ENCODE measurements around the gene ITGA1.
"Not testable (repeated sequence)": the region's sequence is repeated elsewhere in the genome, so short reads cannot be mapped to it uniquely, and the experiment has no call there.

The ITGA1 gene

GRCh38 chr5:52854949-52855348 is 67.2 kb downstream of the ITGA1 start:
- H3K4me3 ChIP-seq (ENCODE audit: low read depth, low read length), result no peak overlapping the region
- no peak for DNase-seq (ENCODE audit: low read depth)
- TF ChIP-seq, protein P1, sequence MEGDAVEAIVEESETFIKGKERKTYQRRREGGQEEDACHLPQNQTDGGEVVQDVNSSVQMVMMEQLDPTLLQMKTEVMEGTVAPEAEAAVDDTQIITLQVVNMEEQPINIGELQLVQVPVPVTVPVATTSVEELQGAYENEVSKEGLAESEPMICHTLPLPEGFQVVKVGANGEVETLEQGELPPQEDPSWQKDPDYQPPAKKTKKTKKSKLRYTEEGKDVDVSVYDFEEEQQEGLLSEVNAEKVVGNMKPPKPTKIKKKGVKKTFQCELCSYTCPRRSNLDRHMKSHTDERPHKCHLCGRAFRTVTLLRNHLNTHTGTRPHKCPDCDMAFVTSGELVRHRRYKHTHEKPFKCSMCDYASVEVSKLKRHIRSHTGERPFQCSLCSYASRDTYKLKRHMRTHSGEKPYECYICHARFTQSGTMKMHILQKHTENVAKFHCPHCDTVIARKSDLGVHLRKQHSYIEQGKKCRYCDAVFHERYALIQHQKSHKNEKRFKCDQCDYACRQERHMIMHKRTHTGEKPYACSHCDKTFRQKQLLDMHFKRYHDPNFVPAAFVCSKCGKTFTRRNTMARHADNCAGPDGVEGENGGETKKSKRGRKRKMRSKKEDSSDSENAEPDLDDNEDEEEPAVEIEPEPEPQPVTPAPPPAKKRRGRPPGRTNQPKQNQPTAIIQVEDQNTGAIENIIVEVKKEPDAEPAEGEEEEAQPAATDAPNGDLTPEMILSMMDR (IDR thresholded peaks at IDR 0.05; ENCODE audit: insufficient read depth, low read depth, low read length, missing control alignments), result no peak

GRCh38 chr5:52856564-52856963 is 68.8 kb downstream of the ITGA1 start:
- DNase-seq (ENCODE audit: low read depth), result peak; percentile 8

DNA sequence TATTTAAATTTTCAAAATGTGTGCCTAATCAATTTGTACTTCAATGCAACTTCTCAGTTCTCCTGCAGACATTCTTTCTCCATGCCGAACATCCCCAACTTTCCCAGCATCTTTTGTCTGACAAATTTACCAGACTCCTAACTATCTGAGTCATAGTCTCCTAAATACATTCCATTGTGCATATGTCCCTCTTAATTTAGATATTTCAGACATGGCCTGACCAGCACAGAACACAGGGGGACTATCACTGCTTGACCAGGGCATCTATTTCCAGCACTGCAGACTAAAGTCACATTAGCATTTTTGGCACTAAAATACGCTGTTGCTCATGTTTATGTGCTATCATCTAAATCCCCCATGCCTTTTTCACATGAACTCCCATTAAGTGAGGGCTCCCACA is 71.9 kb downstream of the ITGA1 start:
- H3K4me3 ChIP-seq (ENCODE audit: low read depth, low read length), result no peak overlapping the region
- TF ChIP-seq, protein P1 (IDR thresholded peaks at IDR 0.05; ENCODE audit: insufficient read depth, low read depth, low read length, missing control alignments), result no peak
- no peak for DNase-seq (ENCODE audit: low read depth)

More at GRCh38 chr5:52856564-52856963, 68.8 kb downstream of the ITGA1 start:
- no peak overlapping the region for H3K4me3 ChIP-seq (ENCODE audit: low read depth, low read length)
- TF ChIP-seq, protein P1 (IDR thresholded peaks at IDR 0.05; ENCODE audit: insufficient read depth, low read depth, low read length, missing control alignments), result no peak

DNA sequence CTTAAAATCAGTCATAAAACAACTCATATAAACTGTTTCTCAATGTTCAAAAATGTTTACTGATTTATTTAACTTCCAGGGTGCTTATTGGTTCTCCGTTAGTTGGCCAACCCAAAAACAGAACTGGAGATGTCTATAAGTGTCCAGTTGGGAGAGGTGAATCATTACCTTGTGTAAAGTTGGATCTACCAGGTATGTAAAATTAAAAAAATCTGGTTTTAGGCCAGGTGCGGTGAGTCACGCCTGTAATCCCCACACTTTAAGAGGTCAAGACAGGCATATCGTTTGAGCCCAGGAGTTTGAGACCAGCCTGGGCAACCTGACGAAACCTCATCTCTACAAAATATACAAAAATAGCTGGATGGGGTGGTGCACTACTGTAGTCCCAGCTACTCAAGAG is 73.7 kb downstream of the ITGA1 start:
- TF ChIP-seq, protein P1 (IDR thresholded peaks at IDR 0.05; ENCODE audit: insufficient read depth, low read depth, low read length, missing control alignments), result no peak
- DNase-seq (ENCODE audit: low read depth), result no peak
- no peak overlapping the region for H3K4me3 ChIP-seq (ENCODE audit: low read depth, low read length)

DNA sequence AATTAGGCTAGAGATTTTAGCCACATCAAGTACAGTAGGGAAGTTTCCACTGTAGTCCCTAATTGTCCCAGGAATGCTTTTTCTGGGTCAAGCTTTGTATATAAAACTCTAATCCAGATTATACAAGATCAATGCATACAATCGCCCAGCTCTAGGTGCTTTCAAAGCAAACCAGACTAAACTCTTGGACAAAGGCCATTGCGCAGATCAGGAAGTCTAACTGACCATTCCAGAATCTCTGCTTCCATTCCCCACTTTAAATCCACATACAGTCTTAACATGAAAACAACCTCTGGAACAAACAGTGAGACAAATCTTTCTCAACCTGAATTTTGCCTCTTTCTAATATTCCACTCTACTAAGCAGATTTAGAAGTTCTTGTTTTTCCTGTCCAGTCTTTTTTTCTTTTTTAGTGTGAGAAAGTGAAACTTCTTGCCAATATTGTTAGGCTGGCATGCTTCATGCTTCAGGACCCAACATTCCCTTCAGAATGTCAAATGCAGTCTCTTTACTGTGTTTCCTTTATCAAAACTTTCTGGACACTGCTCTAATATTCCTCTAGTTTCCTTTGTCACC is 76.1 kb downstream of the ITGA1 start:
- no peak for DNase-seq (ENCODE audit: low read depth)
- TF ChIP-seq, protein P1 (IDR thresholded peaks at IDR 0.05; ENCODE audit: insufficient read depth, low read depth, low read length, missing control alignments), result no peak
- H3K4me3 ChIP-seq (ENCODE audit: low read depth, low read length), result no peak overlapping the region

DNA sequence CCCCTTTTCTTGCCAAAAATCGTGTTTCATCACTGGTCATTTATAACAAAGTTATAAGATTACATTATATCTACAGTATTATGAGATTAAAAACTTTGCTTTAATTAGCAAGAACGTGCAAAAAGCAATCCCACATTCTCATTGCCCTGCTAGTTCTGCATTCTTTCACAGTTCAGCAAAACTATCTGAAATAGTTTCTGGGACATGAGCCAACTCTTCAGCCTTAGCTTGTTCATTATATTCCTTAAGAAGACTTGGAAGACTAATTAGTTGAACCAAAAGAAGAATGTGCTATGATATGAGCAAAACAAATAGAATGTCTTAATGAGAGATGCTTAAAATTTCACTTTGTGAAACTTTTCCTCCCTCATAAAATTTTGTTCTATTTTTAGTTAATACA is 76.7 kb downstream of the ITGA1 start:
- no peak for DNase-seq (ENCODE audit: low read depth)
- H3K4me3 ChIP-seq (ENCODE audit: low read depth, low read length), result no peak overlapping the region
- TF ChIP-seq, protein P1 (IDR thresholded peaks at IDR 0.05; ENCODE audit: insufficient read depth, low read depth, low read length, missing control alignments), result no peak

DNA sequence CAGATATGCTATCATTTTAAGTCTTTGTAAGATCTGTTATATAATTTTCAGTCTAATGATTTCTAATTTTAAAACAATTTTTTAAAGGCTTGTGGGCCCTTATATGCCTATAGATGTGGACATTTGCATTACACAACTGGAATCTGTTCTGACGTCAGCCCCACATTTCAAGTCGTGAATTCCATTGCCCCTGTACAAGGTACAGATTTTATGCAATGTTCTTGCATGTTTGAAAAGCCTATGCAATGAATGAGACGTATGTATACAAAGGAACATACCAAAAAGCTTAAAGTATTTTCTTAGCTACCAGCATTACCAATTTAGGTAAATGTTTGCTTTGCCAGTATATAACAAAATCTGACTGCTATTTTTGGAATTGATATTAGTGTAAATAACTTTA is 77.2 kb downstream of the ITGA1 start:
- TF ChIP-seq, protein P1 (IDR thresholded peaks at IDR 0.05; ENCODE audit: insufficient read depth, low read depth, low read length, missing control alignments), result no peak
- DNase-seq (ENCODE audit: low read depth), result no peak
- H3K4me3 ChIP-seq (ENCODE audit: low read depth, low read length), result no peak overlapping the region

DNA sequence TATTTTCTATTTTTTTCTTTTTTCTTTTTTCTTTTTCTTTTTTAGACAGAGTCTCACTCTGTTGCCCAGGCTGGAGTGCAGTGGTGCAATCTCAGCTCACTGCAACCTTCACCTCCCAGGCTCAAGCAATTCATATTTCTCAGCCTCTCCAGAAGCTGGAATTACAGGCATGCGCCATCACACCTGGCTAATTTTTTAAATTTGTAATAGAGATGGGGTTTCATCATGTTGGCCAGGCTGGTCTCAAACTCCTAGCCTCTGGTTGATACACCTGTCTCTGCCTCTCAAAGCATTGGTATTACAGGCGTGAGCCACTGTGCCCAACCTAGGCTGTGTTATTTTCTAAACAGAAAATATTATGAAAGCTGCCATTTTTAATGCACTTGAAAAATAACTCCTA is 78.3 kb downstream of the ITGA1 start:
- not testable (repeated sequence) for DNase-seq (ENCODE audit: low read depth); H3K4me3 ChIP-seq (ENCODE audit: low read depth, low read length)
